ENCODE results near the gene FAM174B.

Gene FAM174B

DNA sequence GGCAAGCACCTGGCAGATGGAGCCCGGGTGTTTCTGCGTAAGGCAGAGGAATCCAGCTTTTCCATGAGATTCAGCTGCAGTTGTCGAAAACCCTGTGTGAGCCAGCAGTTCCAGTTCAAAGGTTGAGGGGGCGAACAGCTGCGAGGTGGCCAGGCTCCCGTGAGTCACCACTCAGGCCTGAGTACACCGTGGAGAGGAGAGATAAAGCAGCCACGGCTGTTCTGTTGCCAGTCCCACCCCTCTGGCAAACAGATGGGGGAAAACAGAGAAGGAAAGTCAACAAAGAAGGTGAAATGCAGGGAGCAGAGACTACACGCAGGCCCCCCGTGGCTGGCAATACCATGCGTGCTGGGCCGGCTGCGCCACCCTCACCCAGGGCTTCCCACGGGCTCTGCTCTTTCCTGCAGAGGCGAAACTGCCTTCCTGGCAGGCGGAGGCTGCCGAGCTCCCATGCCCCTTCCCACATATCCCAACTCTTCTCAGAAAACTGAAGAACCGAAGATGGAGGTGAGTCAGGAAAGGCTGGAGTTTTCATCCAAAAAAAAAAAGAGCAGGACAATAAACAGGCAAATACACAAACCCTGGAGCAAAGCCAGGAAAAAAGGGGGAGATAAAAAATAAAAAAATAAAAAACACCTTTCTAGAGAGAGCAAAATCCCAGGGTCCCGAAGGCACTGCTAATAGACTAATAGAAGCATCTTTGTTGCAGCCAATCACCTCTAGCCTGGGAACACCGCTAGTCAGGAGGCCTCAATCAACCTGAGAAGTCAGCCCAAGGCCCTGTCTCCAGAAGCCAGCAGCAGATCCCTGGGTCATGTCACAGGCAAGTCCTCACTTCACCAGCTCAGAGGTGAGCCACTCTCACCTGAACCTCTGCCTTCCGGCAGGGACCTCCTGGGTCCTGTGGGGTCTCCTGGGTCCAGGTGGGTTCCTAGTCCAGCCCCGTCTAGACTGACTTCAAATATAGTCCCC, 37.7 kb downstream of the FAM174B start:
- Histone ChIP-seq H3K27me3 (ENCODE audit: insufficient read depth, poor library complexity, severe bottlenecking) (no peaks in the 10 kb centered on the region), H3K4me3 (replicated peaks; ENCODE audit: insufficient read depth, low read length) (no peak overlapping the region), H3K27ac (replicated peaks) (no peak overlapping the region)
- DNase-seq (ENCODE audit: low read depth in 1 of 2, low spot score in 1 of 2) = no peak
- no peak for TF ChIP-seq SPI1 (IDR thresholded peaks at IDR 0.05; ENCODE audit: borderline replicate concordance, low read depth)
- TF ChIP-seq, protein P1, sequence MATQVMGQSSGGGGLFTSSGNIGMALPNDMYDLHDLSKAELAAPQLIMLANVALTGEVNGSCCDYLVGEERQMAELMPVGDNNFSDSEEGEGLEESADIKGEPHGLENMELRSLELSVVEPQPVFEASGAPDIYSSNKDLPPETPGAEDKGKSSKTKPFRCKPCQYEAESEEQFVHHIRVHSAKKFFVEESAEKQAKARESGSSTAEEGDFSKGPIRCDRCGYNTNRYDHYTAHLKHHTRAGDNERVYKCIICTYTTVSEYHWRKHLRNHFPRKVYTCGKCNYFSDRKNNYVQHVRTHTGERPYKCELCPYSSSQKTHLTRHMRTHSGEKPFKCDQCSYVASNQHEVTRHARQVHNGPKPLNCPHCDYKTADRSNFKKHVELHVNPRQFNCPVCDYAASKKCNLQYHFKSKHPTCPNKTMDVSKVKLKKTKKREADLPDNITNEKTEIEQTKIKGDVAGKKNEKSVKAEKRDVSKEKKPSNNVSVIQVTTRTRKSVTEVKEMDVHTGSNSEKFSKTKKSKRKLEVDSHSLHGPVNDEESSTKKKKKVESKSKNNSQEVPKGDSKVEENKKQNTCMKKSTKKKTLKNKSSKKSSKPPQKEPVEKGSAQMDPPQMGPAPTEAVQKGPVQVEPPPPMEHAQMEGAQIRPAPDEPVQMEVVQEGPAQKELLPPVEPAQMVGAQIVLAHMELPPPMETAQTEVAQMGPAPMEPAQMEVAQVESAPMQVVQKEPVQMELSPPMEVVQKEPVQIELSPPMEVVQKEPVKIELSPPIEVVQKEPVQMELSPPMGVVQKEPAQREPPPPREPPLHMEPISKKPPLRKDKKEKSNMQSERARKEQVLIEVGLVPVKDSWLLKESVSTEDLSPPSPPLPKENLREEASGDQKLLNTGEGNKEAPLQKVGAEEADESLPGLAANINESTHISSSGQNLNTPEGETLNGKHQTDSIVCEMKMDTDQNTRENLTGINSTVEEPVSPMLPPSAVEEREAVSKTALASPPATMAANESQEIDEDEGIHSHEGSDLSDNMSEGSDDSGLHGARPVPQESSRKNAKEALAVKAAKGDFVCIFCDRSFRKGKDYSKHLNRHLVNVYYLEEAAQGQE (IDR thresholded peaks at IDR 0.05; ENCODE audit: insufficient replicate concordance, low read depth) = no peak
- TF ChIP-seq POLR2AphosphoS5 (IDR thresholded peaks at IDR 0.05; ENCODE audit: low read depth) = no peak
- TF ChIP-seq, protein P2, sequence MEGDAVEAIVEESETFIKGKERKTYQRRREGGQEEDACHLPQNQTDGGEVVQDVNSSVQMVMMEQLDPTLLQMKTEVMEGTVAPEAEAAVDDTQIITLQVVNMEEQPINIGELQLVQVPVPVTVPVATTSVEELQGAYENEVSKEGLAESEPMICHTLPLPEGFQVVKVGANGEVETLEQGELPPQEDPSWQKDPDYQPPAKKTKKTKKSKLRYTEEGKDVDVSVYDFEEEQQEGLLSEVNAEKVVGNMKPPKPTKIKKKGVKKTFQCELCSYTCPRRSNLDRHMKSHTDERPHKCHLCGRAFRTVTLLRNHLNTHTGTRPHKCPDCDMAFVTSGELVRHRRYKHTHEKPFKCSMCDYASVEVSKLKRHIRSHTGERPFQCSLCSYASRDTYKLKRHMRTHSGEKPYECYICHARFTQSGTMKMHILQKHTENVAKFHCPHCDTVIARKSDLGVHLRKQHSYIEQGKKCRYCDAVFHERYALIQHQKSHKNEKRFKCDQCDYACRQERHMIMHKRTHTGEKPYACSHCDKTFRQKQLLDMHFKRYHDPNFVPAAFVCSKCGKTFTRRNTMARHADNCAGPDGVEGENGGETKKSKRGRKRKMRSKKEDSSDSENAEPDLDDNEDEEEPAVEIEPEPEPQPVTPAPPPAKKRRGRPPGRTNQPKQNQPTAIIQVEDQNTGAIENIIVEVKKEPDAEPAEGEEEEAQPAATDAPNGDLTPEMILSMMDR (IDR thresholded peaks at IDR 0.05; ENCODE audit: insufficient read depth, low read length) = no peak
- TF ChIP-seq GABPA (IDR thresholded peaks at IDR 0.05; ENCODE audit: low read depth) = no peak

DNA sequence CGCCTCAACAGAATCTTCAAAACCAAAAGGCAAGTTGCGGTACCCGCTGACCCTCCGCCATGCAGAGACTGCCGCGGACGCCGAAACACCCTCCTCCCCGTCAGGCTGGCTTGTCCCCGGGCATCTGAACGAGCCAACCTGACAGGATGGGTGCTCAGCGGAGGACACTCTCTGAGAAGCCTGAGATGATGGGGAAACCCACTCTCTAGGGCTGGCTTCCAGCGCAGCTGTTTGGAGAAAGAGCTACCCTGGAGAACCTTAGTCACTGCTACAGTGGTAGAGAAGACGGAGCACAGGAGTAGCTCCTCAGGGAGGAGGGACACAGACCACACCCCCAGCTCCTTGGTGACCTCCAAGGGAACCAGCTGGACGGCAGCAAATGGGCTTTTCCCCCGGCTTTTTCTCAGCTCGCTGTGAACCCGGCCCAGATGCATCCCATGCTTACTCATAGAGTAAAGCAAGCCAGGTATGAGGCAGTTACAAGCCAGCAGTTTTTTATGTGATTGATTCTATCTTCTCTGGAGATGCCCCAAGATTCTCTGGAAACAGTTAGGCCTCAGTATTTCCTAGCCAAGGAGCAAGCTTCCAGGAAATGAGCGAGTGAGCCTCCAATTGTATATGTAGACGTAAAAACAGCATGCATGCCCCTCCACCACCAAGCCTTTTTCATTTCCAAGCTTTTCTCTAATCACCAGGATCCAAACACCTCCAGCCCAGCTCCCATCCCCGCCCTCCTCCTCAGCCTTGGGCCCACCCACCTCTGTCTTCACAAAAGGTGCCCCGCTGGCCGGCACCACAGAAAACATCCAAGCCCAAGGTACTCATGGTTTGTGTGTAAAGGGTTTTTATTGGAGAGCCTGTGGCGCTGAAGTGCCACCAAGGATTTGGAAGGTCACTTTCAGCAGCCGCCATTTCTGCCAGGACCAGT, 38.7 kb downstream of the FAM174B start:
- H3K27me3 ChIP-seq (ENCODE audit: insufficient read depth, poor library complexity, severe bottlenecking) = no peaks in the 10 kb centered on the region
- no peak overlapping the region for H3K4me3 ChIP-seq (replicated peaks; ENCODE audit: insufficient read depth, low read length)
- TF ChIP-seq, protein P1 (IDR thresholded peaks at IDR 0.05; ENCODE audit: insufficient replicate concordance, low read depth) = no peak
- TF ChIP-seq POLR2AphosphoS5 (IDR thresholded peaks at IDR 0.05; ENCODE audit: low read depth) (no peak), GABPA (IDR thresholded peaks at IDR 0.05; ENCODE audit: low read depth) (no peak), SPI1 (IDR thresholded peaks at IDR 0.05; ENCODE audit: borderline replicate concordance, low read depth) (no peak)
- TF ChIP-seq, protein P2 (IDR thresholded peaks at IDR 0.05; ENCODE audit: insufficient read depth, low read length) = no peak
- DNase-seq (ENCODE audit: low read depth in 1 of 2, low spot score in 1 of 2) = no peak
- H3K27ac ChIP-seq (replicated peaks) = no peak overlapping the region

GRCh38 chr15:92614791-92615785, 40.5 kb downstream of the FAM174B start:
- DNase-seq (ENCODE audit: low read depth in 1 of 2, low spot score in 1 of 2) = no peak
- TF ChIP-seq, protein P1 (IDR thresholded peaks at IDR 0.05; ENCODE audit: insufficient replicate concordance, low read depth) = no peak
- TF ChIP-seq POLR2AphosphoS5 (IDR thresholded peaks at IDR 0.05; ENCODE audit: low read depth) (no peak), GABPA (IDR thresholded peaks at IDR 0.05; ENCODE audit: low read depth) (no peak), SPI1 (IDR thresholded peaks at IDR 0.05; ENCODE audit: borderline replicate concordance, low read depth) (no peak)
- TF ChIP-seq, protein P2 (IDR thresholded peaks at IDR 0.05; ENCODE audit: insufficient read depth, low read length) = no peak
- no peak overlapping the region for H3K27ac ChIP-seq (replicated peaks)
- no peaks in the 10 kb centered on the region for H3K27me3 ChIP-seq (ENCODE audit: insufficient read depth, poor library complexity, severe bottlenecking)
- no peak overlapping the region for H3K4me3 ChIP-seq (replicated peaks; ENCODE audit: insufficient read depth, low read length)

All from HL-60 (cell line).